GM21786 (cell line): Measurements from ENCODE around the gene DGKE.

ENCODE experiments used
- ATAC-seq: cut with Tn5 transposase; IDR thresholded peaks from one replicate; pipeline ENCODE4 v1.9.1; 2021; ENCODE audit not compliant: unreplicated experiment

DGKE gene

DNA sequence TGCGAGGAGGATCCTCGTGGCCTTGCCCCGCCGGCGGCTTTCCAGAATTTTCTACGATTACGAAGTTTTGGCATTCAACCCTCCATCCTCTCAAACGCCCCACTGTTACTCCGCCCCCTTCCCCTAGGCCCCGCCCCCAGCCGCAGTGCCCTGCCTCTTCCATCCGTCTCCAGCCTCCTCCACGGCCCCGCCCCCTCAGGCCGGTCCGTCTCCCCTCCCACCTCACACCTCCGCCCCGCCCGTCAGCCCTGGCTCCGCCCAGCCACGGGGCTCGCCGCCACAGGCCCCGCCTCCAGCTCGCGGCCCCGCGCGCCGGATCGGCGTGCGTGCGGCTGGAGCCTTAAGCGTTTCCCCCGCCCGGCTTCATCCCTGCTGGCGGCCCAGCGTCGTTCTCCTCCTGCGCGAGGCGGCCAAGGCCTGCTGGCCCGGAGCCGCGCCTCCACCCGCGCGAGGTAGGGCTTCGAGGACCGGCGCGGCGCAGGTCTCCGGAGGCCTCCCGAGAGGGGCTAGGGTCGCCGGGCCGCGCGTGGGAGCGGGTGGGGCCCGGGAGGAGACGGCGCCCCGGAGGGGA, at the start of gene DGKE, which contains the start of gene C17orf67:
TSS of gene DGKE (plus strand) at position 343 of the 571 bp plus-strand sequence. CDS start 645 bp downstream, outside the sequence.
TSS of gene C17orf67 (minus strand) at position 112 of the 571 bp plus-strand sequence. CDS start 18,110 bp downstream, outside the sequence.
- peak; percentile 72 for ATAC-seq

DNA sequence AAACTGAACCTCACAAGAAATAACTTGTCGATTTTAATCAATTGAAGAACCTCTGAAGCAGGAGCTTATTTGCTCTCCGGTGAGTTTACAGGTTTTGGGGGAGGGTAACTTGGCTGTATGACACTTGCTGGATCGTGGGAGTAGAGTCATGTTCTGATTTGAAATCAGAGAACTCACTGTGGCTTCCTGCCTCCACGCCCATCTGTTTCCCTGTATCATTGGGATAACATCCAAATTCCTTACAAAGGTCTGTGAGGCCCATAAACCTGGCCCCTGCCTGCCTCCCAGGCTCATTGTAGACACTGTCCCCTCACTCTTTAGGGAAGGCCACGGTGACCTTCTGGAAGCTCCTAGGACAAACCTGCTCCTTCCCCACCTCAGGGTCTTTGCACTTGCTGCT, 48.5 kb upstream of the DGKE start:
- ATAC-seq: no peak

DNA sequence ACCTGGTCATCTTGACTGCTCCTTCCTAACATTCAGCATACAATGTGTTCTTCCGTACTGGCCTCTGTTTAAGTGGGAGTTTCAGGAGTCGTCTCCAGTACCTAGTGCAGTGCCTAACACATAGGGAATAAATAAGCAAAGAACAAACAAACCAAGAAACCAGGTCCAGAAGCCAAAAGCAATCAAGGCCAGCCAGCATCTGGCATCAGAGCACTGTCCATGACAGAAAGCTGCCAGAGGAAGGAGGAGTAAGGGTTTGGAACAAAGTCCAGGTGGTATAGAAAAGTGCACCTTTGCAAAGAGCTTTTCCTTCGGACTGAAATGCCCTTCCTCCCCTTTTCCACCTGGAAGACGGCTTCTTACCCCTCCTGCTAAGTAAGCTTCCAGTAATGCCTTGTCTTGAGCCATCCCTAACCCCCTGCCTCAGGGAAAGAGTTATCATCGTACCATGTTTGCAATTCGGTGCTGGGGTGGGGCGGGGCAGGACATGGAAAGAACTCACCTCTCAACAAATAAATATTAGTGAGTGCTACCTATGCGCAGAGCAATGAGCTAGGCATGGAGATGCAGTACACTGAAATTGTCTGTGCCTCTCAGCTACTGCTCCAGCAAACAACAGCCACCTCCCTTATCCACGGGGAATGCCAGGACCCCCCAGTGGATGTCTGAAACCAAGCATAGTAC, 47.8 kb upstream of the DGKE start:
- ATAC-seq: no peak

DNA sequence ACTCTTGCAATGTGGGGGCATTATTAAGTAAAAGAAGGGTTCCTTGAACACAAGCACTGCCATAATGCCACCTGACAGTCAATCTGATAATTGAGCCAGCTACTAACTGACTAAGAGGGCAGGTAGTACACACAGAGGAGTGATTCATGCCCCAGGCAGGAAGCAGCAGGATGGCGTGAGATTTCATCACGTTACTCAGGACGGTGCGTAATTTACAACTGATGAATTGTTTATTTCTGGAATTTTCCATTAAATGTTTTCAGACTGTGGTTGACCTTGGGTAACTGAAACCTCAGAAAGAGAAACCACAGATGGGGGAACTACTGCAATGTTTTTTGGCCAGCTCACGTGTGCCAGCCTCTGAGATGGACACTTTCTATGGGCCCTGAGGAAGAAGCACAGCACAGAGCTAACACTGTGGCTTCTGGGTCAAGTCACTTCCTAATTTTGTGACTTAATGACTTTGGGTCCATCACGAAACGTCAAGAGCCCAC, 46.9 kb upstream of the DGKE start:
- ATAC-seq: peak; percentile 85

DNA sequence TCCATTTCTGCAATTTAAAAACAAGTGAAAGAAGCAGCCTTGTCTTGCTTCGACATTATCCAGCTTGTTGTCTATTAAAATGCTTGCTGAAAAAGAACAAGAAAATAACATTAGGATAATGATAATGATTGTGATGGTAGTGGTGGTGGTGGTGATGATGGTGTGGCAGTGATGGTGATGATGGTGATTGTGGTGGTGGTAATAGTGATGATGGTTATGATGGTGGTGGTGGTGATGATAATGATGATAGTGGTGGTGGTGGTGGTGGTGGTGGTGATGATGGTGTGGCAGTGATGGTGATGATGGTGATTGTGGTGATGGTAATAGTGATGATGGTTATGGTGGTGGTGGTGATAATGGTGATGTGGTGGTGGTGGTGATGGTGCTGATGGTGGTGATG, 41.7 kb upstream of the DGKE start:
- no peak for ATAC-seq

DNA sequence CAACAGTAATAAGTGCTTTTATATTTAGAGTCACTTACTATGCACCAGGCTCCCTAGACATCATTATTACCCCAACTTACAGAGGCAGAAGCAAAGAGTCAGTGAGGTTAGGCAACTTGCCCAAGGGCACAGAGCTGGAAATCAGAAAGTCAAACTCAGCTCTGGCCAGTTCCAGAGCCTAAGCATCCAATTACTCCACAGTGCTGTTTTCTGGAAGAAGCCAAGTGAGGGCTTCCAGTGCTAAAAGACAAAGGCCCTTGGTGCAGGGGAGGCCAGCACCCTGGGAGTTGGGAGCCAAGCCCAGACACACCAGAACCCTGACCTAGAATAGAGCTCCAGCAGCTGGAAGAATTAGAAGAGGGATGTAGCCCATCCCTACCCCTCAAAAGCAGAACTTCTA, 40.4 kb upstream of the DGKE start:
- no peak for ATAC-seq

DNA sequence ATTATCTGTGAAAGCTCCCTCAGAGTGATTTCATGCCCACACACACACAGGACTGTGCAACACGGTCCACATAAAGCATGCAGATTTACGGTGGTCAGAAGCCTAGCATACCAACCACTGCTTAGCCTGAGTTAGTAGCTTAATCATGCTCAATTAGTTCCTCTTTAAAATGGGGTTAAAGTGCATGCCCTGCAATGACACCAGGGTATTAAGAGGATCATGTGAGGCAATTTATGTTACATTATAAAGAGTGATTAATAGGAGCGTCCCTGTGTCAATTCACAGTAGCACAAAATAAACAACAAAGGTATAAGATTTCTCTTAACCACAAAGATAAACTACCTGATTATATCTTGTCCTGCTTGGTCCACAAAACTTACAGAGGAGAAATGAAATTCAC, 40.0 kb upstream of the DGKE start:
- ATAC-seq: no peak

DNA sequence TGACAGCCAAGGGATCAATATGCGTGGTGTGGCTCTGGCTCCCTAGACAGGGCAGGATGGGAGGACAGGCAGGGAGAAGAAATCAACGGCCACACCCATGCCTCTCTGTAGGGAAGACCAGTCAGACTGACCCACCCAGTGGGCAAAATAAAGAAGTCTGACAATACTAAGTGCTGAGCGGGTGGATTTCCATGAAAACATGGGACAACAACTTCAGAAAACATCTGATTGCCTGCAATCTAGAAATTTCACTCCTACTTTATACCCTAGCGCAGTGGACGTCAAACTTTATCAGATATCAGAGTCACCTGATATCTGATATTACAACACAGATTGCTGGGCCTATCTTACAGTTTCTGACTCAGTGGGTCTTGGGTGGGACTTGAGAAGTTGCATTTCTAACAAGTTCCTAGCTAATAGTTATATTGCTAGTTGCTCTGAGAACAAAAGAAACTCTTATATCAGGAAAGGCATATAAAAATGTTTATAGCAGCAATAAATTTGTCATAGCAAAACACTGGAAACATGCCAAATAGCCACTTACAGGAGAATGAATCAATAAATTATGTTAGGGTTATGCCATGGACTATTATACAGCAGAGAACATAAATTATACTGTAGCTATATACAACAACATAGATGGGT, 38.6 kb upstream of the DGKE start:
- no peak for ATAC-seq

DNA sequence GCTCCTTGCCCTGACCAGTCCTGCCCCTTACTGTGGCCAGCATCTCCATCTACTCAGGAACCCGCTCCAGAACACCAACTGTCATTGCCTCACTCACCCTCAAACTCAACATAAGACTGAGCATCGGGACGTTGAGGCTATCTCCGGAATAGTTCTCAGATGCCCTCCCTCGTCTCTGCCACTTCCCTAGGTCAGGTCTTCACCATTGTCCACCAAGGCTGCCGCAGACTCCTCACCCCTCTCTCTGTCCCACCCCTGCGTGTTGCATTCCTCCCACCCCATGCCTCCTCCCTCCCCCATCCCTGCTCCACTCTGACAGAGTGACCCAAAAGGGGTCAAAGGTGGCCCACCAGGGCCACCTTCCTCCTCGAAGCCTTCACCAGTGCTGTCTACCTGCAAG, 37.4 kb upstream of the DGKE start:
- ATAC-seq: no peak

DNA sequence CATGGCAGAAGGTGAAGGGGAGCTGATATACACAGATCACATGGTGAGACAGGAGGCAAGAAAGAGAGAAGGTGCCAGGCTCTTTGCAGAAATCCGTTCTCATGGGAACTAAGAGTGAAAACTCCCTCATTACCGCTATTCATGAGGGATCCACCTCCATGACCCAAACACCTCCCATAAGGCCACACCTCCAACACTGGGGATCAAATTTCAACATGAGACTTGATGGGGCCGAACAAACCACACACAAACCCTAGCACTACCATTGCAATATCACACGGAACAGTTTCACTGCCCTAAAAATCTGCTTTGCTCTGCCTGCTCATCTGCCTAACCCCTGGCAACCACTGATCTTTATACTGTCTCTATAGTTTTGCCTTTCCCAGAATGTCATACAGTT, 35.0 kb upstream of the DGKE start:
- ATAC-seq: no peak

DNA sequence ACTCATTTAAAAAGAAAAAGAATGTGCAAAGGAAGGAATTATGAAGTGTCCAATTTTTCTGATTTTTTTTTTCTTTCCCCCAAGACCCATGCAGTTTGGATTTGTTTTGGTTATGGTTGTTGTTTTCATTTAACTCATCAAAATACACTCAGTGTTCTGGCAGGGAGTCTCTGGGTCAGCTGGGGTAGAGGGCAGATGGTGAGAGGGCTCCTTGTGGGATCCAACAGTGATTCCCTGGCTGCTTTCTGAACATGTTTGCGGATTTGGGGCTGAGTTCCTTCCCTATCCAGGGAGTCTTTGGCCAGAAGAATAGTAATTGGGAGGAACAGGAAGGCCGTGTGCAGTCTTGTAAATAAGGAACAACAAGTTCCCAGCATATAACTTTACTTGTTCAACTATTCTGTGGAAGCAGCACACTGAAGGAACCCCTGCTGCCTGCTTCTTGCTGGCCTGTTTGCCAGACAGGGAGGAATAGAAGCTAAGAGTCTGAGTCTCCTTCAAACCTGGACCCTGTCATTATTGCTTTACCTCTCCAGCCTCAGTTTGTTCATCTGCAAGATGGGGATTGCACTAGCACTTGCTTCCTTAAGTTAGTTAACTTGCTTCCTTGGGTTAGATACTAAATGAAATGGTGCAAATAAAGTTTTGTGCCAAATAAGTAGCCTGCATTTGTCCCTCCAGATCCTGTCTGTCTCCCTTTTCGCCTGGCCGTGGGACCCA, 32.3 kb upstream of the DGKE start:
- no peak for ATAC-seq

DNA sequence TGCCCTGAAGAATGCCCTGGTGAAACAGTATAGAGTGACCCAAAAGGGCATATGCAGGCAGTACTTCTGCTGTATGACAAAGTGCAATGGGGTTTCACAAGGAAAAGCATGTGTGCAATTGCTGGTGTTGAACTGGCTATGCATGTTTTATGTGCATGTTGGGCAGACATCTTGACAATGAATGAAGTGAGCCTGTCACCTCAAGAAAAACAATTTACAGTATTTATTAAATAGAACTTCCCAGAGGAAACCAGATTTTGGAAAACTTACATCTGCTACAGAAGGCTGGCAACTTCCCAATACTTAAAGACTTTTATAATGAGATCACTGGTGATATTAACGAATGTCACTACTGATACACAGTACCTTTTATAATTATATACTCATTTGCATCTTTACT, 30.9 kb upstream of the DGKE start:
- ATAC-seq: no peak

DNA sequence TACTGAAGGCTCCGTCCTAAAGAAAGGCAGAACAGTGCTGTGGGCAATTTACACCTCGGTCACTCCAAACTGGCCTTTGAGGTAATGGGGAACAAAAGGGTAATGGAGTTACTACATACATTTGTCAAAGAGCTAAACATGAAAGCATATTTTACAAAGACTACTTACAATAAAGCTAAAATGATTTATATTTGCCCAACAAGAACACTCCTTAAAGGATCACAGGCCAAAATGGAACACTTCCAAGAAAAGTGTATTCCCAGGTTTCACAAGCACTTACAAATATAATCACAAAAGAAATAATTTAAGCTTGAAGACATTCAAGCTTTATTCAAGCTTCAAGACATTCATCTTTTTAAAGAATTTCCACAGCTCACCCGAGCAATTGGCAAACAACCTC, 29.5 kb upstream of the DGKE start:
- no peak for ATAC-seq

DNA sequence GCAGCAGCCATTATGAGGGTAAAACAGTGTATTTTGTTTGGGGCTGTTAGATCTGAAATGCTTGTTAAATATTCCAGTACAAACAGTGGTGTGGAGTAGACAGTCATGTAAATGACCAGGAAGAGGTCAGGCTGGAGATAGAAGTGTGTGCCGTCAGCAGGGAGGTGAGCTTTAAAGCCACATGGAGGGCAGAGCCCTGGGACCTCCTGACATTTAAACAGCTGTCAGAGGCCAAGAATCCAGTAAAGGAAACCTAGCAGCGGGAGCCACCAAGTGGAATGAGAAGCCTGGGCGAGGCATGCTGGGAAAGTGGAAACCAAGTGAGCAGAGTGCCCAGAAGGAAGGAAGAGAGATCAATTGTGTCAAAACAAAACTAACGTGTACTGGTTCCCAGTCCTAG, 27.0 kb upstream of the DGKE start:
- no peak for ATAC-seq

DNA sequence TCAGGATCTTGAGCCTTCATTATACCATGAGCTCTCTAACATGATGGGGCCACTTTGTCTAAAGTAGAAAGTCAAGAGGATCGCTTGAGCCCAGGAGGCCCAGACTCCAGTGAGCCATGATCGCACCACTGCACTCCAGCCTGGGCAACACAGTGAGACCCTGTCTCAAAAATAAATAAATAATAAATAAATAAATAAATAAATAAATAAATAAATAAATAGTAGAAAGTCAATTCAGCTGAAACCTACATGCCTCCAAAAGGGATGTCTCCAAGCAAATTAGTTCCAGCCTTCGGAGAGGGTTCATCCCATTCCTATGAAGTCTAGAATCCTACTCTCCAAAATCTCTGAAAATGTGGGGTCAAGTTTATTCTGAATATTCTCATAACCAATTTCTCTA, 26.2 kb upstream of the DGKE start:
- ATAC-seq: no peak

DNA sequence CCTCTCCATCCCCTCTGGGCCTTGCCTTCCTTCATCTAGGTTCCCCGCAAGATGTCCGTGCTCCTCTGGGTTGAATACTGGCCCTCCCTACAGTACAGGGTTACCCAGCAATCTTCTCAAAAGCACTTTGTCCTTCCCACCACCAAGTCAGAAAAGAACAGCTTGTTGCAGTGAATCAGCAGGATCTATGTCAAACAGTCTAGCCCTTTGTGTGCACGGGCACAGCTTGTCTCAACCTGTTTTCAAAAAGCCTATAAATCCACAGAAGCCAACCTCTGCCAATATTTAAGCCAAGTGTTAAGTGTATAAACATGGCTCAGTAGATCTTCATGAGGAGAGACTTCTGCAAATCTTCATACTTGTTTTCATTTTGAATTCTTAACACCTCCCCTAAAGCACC, 25.4 kb upstream of the DGKE start:
- no peak for ATAC-seq

DNA sequence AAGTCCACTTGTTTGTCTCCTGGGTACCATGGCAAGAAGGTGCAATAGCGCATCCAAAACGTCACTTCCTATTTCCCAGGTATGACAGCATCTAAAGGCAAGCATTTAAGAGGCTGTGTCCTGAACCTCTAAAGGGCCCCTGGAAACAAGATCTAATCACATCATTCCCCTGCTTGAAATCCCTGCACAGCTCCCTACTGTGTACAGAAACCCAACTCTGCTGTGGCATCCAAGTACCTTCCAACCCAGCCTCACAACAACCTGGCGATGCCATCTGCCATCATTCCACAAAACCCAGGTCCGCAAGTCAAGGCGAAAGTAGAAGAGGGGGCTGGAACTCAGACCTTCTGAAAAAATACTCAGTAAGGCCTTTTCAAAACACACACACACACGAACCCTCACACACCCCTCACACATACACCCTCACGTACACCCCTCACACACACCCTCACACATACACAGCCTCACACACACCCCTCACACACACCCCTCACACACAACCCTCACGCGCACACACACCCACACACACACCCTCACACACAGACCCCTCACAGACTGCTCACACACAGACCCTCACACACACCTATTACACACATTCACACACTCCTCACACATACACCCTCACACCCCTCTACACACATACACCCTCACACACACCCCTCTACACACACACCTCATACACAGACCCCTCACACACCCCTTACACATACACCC, 24.7 kb upstream of the DGKE start:
- no peak for ATAC-seq

DNA sequence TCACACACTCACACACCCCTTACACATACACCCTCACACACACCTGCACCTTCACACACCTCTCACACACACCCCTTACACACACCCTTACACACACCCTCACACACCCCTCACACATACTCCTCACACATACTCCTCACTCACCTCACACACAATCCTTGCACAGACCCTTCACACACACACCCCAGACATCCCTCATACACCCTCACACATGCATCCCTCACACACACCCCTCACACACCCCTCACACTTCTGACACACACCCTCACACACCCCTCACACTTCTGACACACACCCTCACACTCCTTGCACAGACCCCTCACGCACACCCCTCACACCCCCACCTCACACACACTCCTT, 24.2 kb upstream of the DGKE start:
- no peak for ATAC-seq

DNA sequence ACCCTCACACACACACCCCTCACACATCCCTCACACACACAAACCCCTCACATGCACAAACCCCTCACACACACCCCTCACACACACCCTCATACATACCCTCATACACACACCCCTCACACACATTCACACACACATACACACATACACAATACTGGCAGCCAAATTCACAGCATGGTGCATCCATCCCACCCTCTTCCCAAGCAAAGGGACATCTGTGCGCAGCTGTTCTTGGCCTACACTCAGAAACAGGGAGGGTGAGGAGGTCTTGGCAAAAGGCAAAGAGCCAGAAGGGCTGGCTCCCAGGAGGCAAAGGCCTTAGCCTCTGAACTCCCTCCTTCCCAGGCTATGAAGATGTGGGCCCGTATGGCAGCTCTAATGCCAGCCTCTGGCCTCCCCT, 23.6 kb upstream of the DGKE start:
- no peak for ATAC-seq

DNA sequence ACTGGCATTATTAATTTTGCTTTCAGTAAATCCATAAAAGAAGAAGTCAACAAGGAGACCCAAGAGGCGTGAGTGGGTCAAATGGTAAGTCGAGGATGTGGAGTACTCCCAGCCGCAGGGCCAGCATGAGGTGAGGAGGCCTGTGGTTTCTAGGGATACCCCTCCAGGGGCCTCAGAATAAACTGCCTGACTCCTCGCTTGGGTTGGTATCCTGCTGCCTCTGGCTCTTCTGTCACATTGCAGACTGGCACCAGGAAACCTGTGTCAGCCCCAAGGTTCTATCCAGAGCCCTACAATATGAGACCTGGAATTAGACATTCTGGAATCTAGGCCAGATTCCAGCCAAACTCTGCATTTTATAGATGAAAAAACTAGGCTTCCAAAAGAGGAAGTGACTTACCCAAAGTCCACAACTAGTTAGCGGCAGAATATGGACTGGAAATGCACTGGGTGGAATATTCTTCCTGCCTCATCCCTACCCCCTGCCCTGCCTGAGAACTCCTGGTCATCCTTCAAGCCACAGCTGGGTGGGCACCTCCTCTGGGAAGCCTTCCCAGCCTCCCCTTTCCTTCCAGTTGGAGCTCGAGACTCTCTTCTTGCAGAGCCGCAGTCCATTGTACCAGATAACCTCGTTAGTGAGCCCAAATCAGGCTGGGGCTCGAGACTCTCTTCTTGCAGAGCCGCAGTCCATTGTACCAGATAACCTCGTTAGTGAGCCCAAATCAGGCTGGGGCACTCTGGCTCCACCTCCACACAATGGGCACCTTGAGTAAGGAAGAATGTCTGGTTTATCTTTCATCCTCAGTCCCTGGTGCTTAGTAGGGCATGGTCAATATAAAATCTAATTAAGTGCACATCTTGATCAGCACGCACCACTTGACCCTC, 22.8 kb upstream of the DGKE start:
- ATAC-seq: no peak
